ENCODE results near the gene NPAS4. TPM values are rescaled to one million over a fixed set of nuclear protein-coding genes. Genes with fewer than 3 reads are reported as not detected.
A peak's percentile ranks its signal among the peaks of the same experiment; 100 is the strongest.

Gene NPAS4
- total RNA-seq, 1 donor from 2014 or later: under 0.01 TPM

DNA sequence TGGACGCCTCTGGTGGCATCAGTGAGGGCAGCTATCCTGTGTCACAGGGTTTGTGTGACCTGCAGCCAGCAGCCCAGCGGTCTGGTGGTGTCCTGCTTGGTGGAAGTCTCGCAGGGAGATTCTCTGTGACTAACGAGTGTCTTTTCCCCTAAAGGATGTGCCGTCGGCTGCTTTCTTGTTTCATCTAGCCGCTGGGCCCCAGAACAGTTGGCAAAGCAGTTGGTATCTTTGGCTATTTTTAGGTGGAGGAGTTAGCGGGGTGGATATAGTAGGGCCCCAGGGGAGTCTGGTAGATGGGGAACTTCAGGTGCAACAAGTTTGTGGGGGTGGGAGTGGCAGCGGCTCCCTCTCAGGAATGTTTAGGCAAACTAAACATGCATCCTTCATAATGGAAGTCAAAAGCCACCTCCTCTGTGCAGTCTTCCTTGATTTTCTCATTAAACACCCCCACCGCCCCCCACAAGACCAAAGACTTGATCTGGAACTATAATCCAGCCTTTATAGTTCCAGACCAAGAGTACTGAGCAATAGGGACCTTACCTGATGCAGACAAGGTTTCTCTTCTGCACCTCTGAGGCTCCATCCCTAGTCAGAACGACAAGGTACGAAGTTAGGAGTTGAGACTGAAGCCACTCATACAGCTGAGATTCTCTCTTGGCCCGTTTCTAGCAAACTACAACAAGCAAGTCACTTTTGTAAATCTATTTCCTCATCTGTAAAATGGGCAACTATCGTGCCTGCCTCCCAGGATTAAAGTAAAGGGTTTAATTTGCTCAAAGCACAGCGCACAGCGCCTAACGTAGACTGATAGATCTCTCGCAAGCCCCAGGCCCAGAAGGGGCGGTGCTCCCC, 44.8 kb downstream of the NPAS4 start:
- Histone ChIP-seq H3K4me3 (ENCODE audit: low read length in 3 of 3) (peak overlapping the region in 2 of 3 donors; percentile 75 to 84), H3K9me3 (ENCODE audit: control insufficient read depth in 3 of 3, low read length in 3 of 3) (no peaks in the 10 kb centered on the region), H3K9ac (ENCODE audit: low read depth in 1 of 3, low read length in 3 of 3) (peak overlapping the region in 2 of 3 donors; percentile 33 to 75), H3K27ac (ENCODE audit: low read depth, low read length) (peak overlapping the region; percentile 64), H3K27me3 (ENCODE audit: control insufficient read depth in 3 of 3, insufficient read depth in 3 of 3, low read length in 3 of 3) (no peaks in the 10 kb centered on the region), H3K4me1 (ENCODE audit: control insufficient read depth in 3 of 3, insufficient read depth in 3 of 3, low read length in 3 of 3) (peaks cover 13 to 19% (median 14%) of the 10 kb centered on the region in 3 donors), H3K36me3 (ENCODE audit: control insufficient read depth in 3 of 3, insufficient read depth in 3 of 3, low read length in 3 of 3) (peaks cover 2 to 6% (median 3%) of the 10 kb centered on the region in 3 donors)

DNA sequence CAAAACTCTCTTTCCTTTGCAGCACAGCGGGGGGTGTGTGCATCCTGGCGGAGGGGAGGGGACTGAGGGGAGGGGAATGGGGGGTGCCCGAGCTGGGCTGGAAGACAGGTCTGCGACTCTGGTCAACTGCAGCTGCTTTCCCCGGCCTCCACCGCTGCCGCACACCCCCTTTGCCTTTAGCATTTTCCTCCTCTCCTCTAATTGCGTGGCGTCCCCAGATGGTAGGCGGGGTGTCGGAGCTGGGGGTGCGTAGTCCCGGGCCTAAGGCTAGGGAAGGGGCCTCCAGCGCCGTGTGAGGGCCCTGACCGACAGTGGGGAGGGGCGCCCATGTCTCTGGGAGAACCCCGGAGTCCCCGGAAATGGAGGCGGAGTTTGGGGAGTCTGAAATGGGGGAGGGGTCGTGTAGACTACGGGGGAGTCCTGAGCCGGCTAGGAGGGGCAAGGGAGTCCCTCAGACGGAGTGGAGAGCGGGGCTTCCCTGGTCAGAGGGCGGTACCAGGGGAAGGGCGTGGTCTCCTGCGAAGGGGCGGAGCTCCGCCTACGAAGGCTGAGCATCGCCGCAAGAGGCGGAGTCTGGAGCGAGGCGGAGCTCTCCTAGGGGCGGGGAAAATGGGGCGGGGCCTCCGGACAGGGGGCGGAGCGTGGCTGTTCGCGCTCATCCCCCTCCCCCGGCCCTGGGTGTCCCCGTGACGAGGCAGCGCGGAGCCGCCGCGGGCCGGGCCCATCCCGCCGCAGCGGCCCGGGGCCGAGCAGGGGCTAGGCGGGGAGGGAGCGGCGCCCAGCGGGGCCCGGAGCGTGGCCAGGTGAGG, 45.6 kb downstream of the NPAS4 start, which contains the start of gene PELI3:
Gene PELI3, plus strand, starts transcription at position 681 of the 809 bp plus-strand sequence. CDS start 1,224 bp downstream, outside the sequence.
- Histone ChIP-seq H3K9ac (ENCODE audit: low read depth in 1 of 3, low read length in 3 of 3) (peak within 1 kb of the TSS; percentile 65 to 85 (median 78)), H3K4me1 (ENCODE audit: control insufficient read depth in 3 of 3, insufficient read depth in 3 of 3, low read length in 3 of 3) (peaks cover 13 to 19% (median 14%) of the 10 kb centered on the region in 3 donors), H3K36me3 (ENCODE audit: control insufficient read depth in 3 of 3, insufficient read depth in 3 of 3, low read length in 3 of 3) (peaks cover 7 to 9% (median 8%) of the 10 kb centered on the region in 3 donors), H3K27me3 (ENCODE audit: control insufficient read depth in 3 of 3, insufficient read depth in 3 of 3, low read length in 3 of 3) (no peaks in the 10 kb centered on the region), H3K9me3 (ENCODE audit: control insufficient read depth in 3 of 3, low read length in 3 of 3) (no peaks in the 10 kb centered on the region), H3K27ac (ENCODE audit: low read depth, low read length) (peak within 1 kb of the TSS; percentile 64), H3K4me3 (ENCODE audit: low read length in 3 of 3) (peak within 1 kb of the TSS; percentile 75 to 84 (median 78))

DNA sequence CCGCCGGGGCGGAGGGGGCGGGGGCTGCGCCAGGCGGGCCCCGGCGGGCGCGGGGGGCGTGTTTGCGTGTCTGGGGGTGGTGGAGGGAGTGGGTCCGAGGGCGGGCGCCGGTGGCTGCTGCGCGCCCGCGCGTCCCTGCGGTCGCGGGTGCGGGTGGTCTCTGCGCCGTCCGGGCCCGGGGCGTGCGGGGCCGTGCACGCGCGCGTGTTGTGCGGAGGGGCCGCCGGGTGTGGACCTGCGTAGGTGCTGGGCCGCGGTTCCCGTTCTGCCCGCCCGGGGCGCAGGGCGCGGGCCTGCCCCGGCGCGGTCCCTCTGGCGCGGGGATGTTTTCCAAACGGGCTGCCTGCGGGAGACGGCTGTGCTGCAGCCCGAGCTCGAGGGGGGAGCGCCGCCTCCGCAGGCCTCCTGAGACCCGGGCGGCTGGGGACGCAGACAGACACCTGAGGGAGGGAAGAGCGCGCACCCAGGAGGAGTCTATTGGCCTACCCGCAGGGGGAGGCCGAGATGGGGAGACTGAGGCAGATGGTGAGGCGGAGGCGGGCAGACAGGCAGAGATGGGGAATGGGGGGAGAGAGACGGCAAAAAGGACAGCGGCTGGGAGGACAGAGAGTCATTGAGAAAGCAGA, 46.3 kb downstream of the NPAS4 start:
- Histone ChIP-seq H3K36me3 (ENCODE audit: control insufficient read depth in 3 of 3, insufficient read depth in 3 of 3, low read length in 3 of 3) (peaks cover 11 to 15% (median 12%) of the 10 kb centered on the region in 3 donors), H3K27me3 (ENCODE audit: control insufficient read depth in 3 of 3, insufficient read depth in 3 of 3, low read length in 3 of 3) (no peaks in the 10 kb centered on the region), H3K4me3 (ENCODE audit: low read length in 3 of 3) (peak overlapping the region; percentile 62 to 84 (median 78)), H3K4me1 (ENCODE audit: control insufficient read depth in 3 of 3, insufficient read depth in 3 of 3, low read length in 3 of 3) (peaks cover 13 to 19% (median 14%) of the 10 kb centered on the region in 3 donors), H3K9me3 (ENCODE audit: control insufficient read depth in 3 of 3, low read length in 3 of 3) (no peaks in the 10 kb centered on the region), H3K27ac (ENCODE audit: low read depth, low read length) (no peak overlapping the region), H3K9ac (ENCODE audit: low read depth in 1 of 3, low read length in 3 of 3) (peak overlapping the region; percentile 57 to 82 (median 78))

DNA sequence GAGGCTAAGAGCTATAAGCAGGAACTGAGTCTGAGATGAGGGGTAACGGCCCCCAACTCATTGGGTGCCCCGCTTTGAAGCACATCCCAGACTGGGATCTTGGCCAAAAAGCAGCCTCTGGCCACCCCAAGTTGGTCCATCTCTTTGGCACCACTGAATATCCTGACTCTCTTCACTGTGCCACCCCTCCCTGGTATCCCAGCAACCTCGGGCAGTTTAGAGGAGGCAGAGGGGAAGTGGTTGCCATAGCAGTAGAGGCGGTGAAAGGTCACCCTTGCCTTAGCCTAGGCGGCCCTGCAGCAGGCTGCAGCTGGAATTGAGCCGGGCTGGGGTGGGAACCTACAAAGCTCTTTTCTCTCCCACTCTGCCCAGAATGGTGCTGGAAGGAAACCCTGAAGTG, 46.9 kb downstream of the NPAS4 start:
- H3K9me3 ChIP-seq (ENCODE audit: control insufficient read depth in 3 of 3, low read length in 3 of 3): no peaks in the 10 kb centered on the region
- peak overlapping the region; percentile 57 to 82 (median 78) for H3K9ac ChIP-seq (ENCODE audit: low read depth in 1 of 3, low read length in 3 of 3)
- peaks cover 13 to 19% (median 14%) of the 10 kb centered on the region in 3 donors for H3K4me1 ChIP-seq (ENCODE audit: control insufficient read depth in 3 of 3, insufficient read depth in 3 of 3, low read length in 3 of 3)
- peak overlapping the region; percentile 62 to 84 (median 78) for H3K4me3 ChIP-seq (ENCODE audit: low read length in 3 of 3)
- H3K27ac ChIP-seq (ENCODE audit: low read depth, low read length): no peak overlapping the region
- peaks cover 16 to 22% (median 17%) of the 10 kb centered on the region in 3 donors for H3K36me3 ChIP-seq (ENCODE audit: control insufficient read depth in 3 of 3, insufficient read depth in 3 of 3, low read length in 3 of 3)
- H3K27me3 ChIP-seq (ENCODE audit: control insufficient read depth in 3 of 3, insufficient read depth in 3 of 3, low read length in 3 of 3): no peaks in the 10 kb centered on the region

DNA sequence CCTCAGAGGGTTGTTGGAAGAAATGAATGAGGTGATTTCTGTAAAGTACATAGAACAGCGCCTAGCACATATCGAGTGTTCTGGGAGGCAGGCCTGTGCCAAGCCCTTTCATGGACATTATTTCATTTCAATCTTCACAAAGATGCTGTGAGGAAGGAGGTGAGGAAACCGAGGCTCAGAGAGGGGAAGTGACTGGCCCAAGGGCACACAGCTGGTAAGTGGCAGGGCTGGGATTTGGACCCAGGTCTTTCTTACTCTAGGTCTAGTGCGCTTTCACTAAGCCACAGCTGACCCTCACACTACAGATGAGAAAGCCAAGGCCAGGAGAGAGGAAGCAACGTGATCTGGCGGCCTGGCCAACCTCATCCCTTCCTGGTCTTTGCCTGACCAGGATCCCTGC, 47.9 kb downstream of the NPAS4 start:
- H3K4me1 ChIP-seq (ENCODE audit: control insufficient read depth in 3 of 3, insufficient read depth in 3 of 3, low read length in 3 of 3): peaks cover 13 to 19% (median 14%) of the 10 kb centered on the region in 3 donors
- no peaks in the 10 kb centered on the region for H3K27me3 ChIP-seq (ENCODE audit: control insufficient read depth in 3 of 3, insufficient read depth in 3 of 3, low read length in 3 of 3)
- H3K36me3 ChIP-seq (ENCODE audit: control insufficient read depth in 3 of 3, insufficient read depth in 3 of 3, low read length in 3 of 3): peaks cover 23 to 29% (median 26%) of the 10 kb centered on the region in 3 donors
- H3K27ac ChIP-seq (ENCODE audit: low read depth, low read length): no peak overlapping the region
- no peaks in the 10 kb centered on the region for H3K9me3 ChIP-seq (ENCODE audit: control insufficient read depth in 3 of 3, low read length in 3 of 3)
- H3K4me3 ChIP-seq (ENCODE audit: low read length in 3 of 3): no peak overlapping the region
- H3K9ac ChIP-seq (ENCODE audit: low read depth in 1 of 3, low read length in 3 of 3): no peak overlapping the region

DNA sequence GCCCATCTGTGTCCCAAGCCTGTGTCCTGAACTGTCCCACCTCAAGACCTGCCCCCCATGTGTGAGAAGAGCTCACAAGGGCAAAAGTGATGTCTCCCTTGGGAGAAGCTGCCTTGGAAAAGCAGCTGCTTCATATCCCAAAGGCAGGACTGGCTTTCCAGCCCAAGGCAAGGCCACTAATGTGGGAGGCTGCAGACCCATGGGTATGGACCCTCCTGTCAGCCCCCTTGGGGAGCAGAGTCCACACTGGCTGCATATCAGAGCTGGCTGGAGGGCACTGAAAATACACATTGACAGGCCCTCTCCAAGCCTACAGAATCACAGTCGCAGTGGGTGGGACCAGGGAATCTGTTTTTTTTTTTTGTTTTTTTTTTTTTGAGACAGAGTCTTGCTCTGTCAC, 48.6 kb downstream of the NPAS4 start:
- no peak overlapping the region for H3K27ac ChIP-seq (ENCODE audit: low read depth, low read length)
- H3K9ac ChIP-seq (ENCODE audit: low read depth in 1 of 3, low read length in 3 of 3): peak overlapping the region in 1 of 3 donors; percentile 5
- H3K36me3 ChIP-seq (ENCODE audit: control insufficient read depth in 3 of 3, insufficient read depth in 3 of 3, low read length in 3 of 3): peaks cover 29 to 36% (median 32%) of the 10 kb centered on the region in 3 donors
- H3K4me1 ChIP-seq (ENCODE audit: control insufficient read depth in 3 of 3, insufficient read depth in 3 of 3, low read length in 3 of 3): peaks cover 13 to 19% (median 14%) of the 10 kb centered on the region in 3 donors
- no peaks in the 10 kb centered on the region for H3K9me3 ChIP-seq (ENCODE audit: control insufficient read depth in 3 of 3, low read length in 3 of 3)
- H3K27me3 ChIP-seq (ENCODE audit: control insufficient read depth in 3 of 3, insufficient read depth in 3 of 3, low read length in 3 of 3): no peaks in the 10 kb centered on the region
- H3K4me3 ChIP-seq (ENCODE audit: low read length in 3 of 3): no peak overlapping the region

DNA sequence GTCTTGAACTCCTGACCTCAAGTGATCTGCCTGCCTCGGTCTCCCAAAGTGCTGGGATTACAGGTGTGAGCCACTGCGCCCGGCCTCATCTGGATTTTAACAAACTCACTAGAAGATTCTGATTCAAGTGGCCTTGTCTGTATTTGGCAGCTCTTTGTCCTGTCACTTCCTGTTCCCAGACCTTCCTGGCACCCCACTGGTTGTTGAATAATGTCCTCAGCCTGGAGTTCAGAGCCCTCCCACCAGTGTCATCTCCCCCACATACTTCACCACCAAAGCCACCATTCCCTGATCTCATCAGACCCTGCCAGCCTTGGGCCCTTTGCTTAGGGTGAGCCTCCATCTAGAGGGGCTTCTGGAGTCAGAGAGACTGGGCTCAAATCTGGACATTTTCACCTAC, 49.2 kb downstream of the NPAS4 start:
- peaks cover 13 to 19% (median 14%) of the 10 kb centered on the region in 3 donors for H3K4me1 ChIP-seq (ENCODE audit: control insufficient read depth in 3 of 3, insufficient read depth in 3 of 3, low read length in 3 of 3)
- H3K27me3 ChIP-seq (ENCODE audit: control insufficient read depth in 3 of 3, insufficient read depth in 3 of 3, low read length in 3 of 3): no peaks in the 10 kb centered on the region
- no peak overlapping the region for H3K4me3 ChIP-seq (ENCODE audit: low read length in 3 of 3)
- peaks cover 29 to 36% (median 33%) of the 10 kb centered on the region in 3 donors for H3K36me3 ChIP-seq (ENCODE audit: control insufficient read depth in 3 of 3, insufficient read depth in 3 of 3, low read length in 3 of 3)
- H3K9me3 ChIP-seq (ENCODE audit: control insufficient read depth in 3 of 3, low read length in 3 of 3): no peaks in the 10 kb centered on the region
- no peak overlapping the region for H3K9ac ChIP-seq (ENCODE audit: low read depth in 1 of 3, low read length in 3 of 3)
- no peak overlapping the region for H3K27ac ChIP-seq (ENCODE audit: low read depth, low read length)

DNA sequence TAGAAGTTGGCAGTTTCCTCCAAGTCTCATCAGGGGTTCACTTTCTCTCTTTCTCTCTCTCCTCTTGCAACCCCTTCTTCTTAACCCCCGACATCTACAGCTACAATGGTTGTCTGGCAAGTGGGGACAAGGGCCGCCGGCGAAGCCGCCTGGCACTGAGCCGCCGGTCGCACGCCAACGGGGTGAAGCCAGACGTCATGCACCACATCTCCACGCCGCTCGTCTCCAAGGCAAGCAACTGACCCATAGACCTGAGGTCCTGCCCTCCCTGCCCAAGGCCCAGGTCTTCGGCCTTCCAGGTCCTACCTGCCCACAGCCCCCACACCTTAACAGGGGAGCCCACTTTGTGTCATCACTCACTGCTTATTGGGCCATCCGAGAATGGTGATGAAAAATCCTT, 50.3 kb downstream of the NPAS4 start:
- Histone ChIP-seq H3K27ac (ENCODE audit: low read depth, low read length) (no peak overlapping the region), H3K4me1 (ENCODE audit: control insufficient read depth in 3 of 3, insufficient read depth in 3 of 3, low read length in 3 of 3) (peaks cover 8 to 14% (median 10%) of the 10 kb centered on the region in 3 donors), H3K4me3 (ENCODE audit: low read length in 3 of 3) (no peak overlapping the region), H3K9me3 (ENCODE audit: control insufficient read depth in 3 of 3, low read length in 3 of 3) (no peaks in the 10 kb centered on the region), H3K27me3 (ENCODE audit: control insufficient read depth in 3 of 3, insufficient read depth in 3 of 3, low read length in 3 of 3) (no peaks in the 10 kb centered on the region), H3K36me3 (ENCODE audit: control insufficient read depth in 3 of 3, insufficient read depth in 3 of 3, low read length in 3 of 3) (peaks cover 35 to 41% (median 37%) of the 10 kb centered on the region in 3 donors), H3K9ac (ENCODE audit: low read depth in 1 of 3, low read length in 3 of 3) (no peak overlapping the region)

DNA sequence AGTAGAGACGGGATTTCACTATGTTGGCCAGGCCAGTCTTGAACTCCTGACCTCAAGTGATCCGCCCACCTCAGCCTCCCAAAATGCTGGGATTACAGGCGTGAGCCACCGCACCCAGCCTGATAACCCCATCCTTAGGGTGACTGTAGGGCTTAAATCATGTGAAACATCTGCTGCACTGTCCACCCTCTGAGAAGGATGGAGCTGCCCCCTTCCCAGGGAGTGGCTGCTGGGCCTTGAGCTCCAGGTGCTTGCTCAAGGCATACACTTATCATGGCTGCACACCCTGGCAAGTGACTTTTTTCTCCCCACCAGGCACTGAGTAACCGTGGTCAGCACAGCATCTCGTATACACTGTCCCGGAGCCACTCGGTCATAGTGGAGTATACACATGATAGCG, 51.2 kb downstream of the NPAS4 start:
- Histone ChIP-seq H3K27me3 (ENCODE audit: control insufficient read depth in 3 of 3, insufficient read depth in 3 of 3, low read length in 3 of 3) (no peaks in the 10 kb centered on the region), H3K36me3 (ENCODE audit: control insufficient read depth in 3 of 3, insufficient read depth in 3 of 3, low read length in 3 of 3) (peaks cover 36 to 41% (median 37%) of the 10 kb centered on the region in 3 donors)

More for the DNA sequence above, 51.2 kb downstream of the NPAS4 start:
- Histone ChIP-seq H3K9me3 (ENCODE audit: control insufficient read depth in 3 of 3, low read length in 3 of 3) (no peaks in the 10 kb centered on the region), H3K27ac (ENCODE audit: low read depth, low read length) (no peak overlapping the region), H3K4me1 (ENCODE audit: control insufficient read depth in 3 of 3, insufficient read depth in 3 of 3, low read length in 3 of 3) (peaks cover 8 to 16% (median 10%) of the 10 kb centered on the region in 3 donors), H3K4me3 (ENCODE audit: low read length in 3 of 3) (no peak overlapping the region), H3K9ac (ENCODE audit: low read depth in 1 of 3, low read length in 3 of 3) (no peak overlapping the region)

Data from skeletal muscle tissue (tissue), 4 donors.